ENCODE measurements around the gene MBD2.

MBD2 gene

GRCh38 chr18:54192900-54193299 is 31.6 kb downstream of the MBD2 start:
- no peak for DNase-seq

GRCh38 chr18:54192415-54192814 is 32.1 kb downstream of the MBD2 start:
- no peak for DNase-seq

- no peak for DNase-seq
Measured at GRCh38 chr18:54191352-54191751, 33.1 kb downstream of the MBD2 start.

- no peak for DNase-seq
Measured at GRCh38 chr18:54187372-54187771, 37.1 kb downstream of the MBD2 start.

GRCh38 chr18:54184836-54185235 is 39.6 kb downstream of the MBD2 start:
- no peak for DNase-seq

- no peak for DNase-seq
Measured at GRCh38 chr18:54183390-54183789, 41.1 kb downstream of the MBD2 start.

GRCh38 chr18:54181856-54182602 is 42.4 kb downstream of the MBD2 start:
- no peak for DNase-seq

GRCh38 chr18:54173980-54174630 is 50.4 kb downstream of the MBD2 start:
- DNase-seq, result no peak

GRCh38 chr18:54173250-54173649 is 51.2 kb downstream of the MBD2 start:
- DNase-seq, result no peak

GRCh38 chr18:54169431-54170403 is 54.8 kb downstream of the MBD2 start:
- no peak for DNase-seq

GRCh38 chr18:54165450-54165849 is 59.0 kb downstream of the MBD2 start:
- DNase-seq, result no peak

- DNase-seq, result no peak
Measured at GRCh38 chr18:54163453-54163852, 61.0 kb downstream of the MBD2 start.

GRCh38 chr18:54162431-54162830 is 62.0 kb downstream of the MBD2 start:
- no peak for DNase-seq

GRCh38 chr18:54161267-54161666 is 63.2 kb downstream of the MBD2 start:
- no peak for DNase-seq

- DNase-seq, result no peak
Measured at GRCh38 chr18:54159906-54160305, 64.6 kb downstream of the MBD2 start.

- DNase-seq, result no peak
Measured at GRCh38 chr18:54157646-54158385, 66.7 kb downstream of the MBD2 start.

- no peak for DNase-seq
Measured at GRCh38 chr18:54155412-54155811, 69.1 kb downstream of the MBD2 start.

GRCh38 chr18:54154231-54154630 is 70.2 kb downstream of the MBD2 start:
- no peak for DNase-seq

GRCh38 chr18:54151376-54151775 is 73.1 kb downstream of the MBD2 start:
- DNase-seq, result no peak

- DNase-seq, result no peak
Measured at GRCh38 chr18:54150226-54150625, 74.2 kb downstream of the MBD2 start.

- DNase-seq, result no peak
Measured at GRCh38 chr18:54149078-54149697, 75.3 kb downstream of the MBD2 start.

GRCh38 chr18:54148678-54149077 is 75.8 kb downstream of the MBD2 start:
- DNase-seq, result no peak

Measured in activated CD8-positive, alpha-beta memory T cell treated with anti-CD3 and anti-CD28 coated beads for 24 hours (primary cell).